Mesothelial cell of epicardium (in vitro differentiated cells): Measurements from ENCODE around the gene ZMIZ2. TPM values are rescaled to one million over a fixed set of nuclear protein-coding genes. Genes with fewer than 3 reads are reported as not detected.

ENCODE experiments used
- DNase-seq, 2 experiments: peaks; one replicate each; pipeline ENCODE4 v3.0.0; 2021; ENCODE audit warnings: low spot score in 2 of 2; ENCODE audit not compliant: unreplicated experiment in 2 of 2
- H3K27ac Mint-ChIP-seq: 2 replicates; pipeline ENCODE4 v1.8.0; 2021; ENCODE audit warnings: mixed read lengths
- H3K27me3 Mint-ChIP-seq: 2 replicates; pipeline ENCODE4 v1.8.0; 2021; ENCODE audit warnings: low read depth, mixed read lengths
- H3K36me3 Mint-ChIP-seq: 2 replicates; pipeline ENCODE4 v1.8.0; 2021; ENCODE audit warnings: mixed read lengths
- H3K4me1 Mint-ChIP-seq: 2 replicates; pipeline ENCODE4 v1.8.0; 2021; ENCODE audit warnings: mixed read lengths
- H3K4me3 Mint-ChIP-seq: 2 replicates; pipeline ENCODE4 v1.8.0; 2021; ENCODE audit warnings: mild to moderate bottlenecking, moderate library complexity, mixed read lengths
- H3K9me3 Mint-ChIP-seq: 2 replicates; pipeline ENCODE4 v1.8.0; 2021; ENCODE audit warnings: mixed read lengths
- total RNA-seq: library from RNA; stranded (reverse); gene quantifications from 3 replicates; pipeline ENCODE4 v1.2.1, GENCODE V29; 2021
- TF ChIP-seq, protein P1 (sequence below): fragments of 200-600 bp; sonication (generic); IDR thresholded peaks from one replicate; pipeline ENCODE4 v1.5.0; 2021; ENCODE audit warnings: antibody characterized with exemption; ENCODE audit not compliant: unreplicated experiment

ZMIZ2 gene
- total RNA-seq, 1 donor from 2014 or later, result 164 TPM

DNA sequence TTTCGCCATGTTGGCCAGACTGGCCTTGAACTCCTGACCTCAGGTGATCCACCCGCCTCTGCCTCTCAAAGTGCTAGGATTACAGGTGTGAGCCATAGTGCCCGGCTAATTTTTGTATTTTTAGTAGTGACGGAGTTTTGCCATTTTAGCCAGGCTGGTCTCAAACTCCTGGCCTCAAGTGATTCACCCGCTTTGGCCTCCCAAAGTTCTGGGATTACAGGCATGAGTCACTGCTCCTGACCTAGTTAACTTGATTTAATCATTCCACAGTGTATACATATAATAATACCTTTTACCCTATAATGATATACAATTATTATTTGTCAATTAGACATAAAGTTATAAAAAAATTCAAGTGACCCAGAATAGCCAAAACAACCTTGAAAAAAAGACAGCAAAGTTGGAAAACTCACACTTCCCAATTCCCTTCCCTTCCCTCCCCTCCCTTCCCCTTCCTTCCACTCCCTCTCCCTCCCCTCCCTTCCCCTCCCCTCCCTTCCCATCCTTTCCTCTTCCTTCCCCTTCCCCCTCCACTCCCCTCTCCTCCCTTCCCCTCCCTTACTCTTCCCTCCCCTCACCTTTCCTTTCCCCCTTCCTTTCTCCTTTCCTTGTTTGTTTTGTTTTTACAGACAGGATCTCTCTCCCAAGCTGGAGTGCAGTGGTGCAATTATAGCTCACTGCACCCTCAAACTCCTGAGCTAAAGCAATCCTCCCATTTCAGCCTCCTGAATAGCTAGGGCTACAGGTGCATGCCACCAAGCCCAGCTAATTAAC, 14.8 kb upstream of the ZMIZ2 start:
- H3K9me3 Mint-ChIP-seq, result no peaks in the 10 kb centered on the region
- H3K4me3 Mint-ChIP-seq, result no peak overlapping the region
- H3K27ac Mint-ChIP-seq, result no peak overlapping the region
- H3K36me3 Mint-ChIP-seq, result no peaks in the 10 kb centered on the region
- H3K4me1 Mint-ChIP-seq, result no peaks in the 10 kb centered on the region
- no peaks in the 10 kb centered on the region for H3K27me3 Mint-ChIP-seq
- no peak for DNase-seq
- TF ChIP-seq, protein P1, sequence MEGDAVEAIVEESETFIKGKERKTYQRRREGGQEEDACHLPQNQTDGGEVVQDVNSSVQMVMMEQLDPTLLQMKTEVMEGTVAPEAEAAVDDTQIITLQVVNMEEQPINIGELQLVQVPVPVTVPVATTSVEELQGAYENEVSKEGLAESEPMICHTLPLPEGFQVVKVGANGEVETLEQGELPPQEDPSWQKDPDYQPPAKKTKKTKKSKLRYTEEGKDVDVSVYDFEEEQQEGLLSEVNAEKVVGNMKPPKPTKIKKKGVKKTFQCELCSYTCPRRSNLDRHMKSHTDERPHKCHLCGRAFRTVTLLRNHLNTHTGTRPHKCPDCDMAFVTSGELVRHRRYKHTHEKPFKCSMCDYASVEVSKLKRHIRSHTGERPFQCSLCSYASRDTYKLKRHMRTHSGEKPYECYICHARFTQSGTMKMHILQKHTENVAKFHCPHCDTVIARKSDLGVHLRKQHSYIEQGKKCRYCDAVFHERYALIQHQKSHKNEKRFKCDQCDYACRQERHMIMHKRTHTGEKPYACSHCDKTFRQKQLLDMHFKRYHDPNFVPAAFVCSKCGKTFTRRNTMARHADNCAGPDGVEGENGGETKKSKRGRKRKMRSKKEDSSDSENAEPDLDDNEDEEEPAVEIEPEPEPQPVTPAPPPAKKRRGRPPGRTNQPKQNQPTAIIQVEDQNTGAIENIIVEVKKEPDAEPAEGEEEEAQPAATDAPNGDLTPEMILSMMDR, result no peak

- DNase-seq, result no peak
- Mint-ChIP-seq H3K4me1 (no peaks in the 10 kb centered on the region), H3K27ac (no peak overlapping the region), H3K36me3 (no peaks in the 10 kb centered on the region), H3K27me3 (no peaks in the 10 kb centered on the region), H3K9me3 (no peaks in the 10 kb centered on the region), H3K4me3 (no peak overlapping the region)
- TF ChIP-seq, protein P1, result no peak
Measured at GRCh38 chr7:44735403-44736165, 13.1 kb upstream of the ZMIZ2 start.

- Mint-ChIP-seq H3K36me3 (no peaks in the 10 kb centered on the region), H3K4me1 (no peaks in the 10 kb centered on the region), H3K4me3 (no peak overlapping the region), H3K9me3 (no peaks in the 10 kb centered on the region), H3K27me3 (no peaks in the 10 kb centered on the region), H3K27ac (no peak overlapping the region)
- DNase-seq, result no peak
- TF ChIP-seq, protein P1, result no peak
Measured at GRCh38 chr7:44736896-44737295, 11.8 kb upstream of the ZMIZ2 start.

DNA sequence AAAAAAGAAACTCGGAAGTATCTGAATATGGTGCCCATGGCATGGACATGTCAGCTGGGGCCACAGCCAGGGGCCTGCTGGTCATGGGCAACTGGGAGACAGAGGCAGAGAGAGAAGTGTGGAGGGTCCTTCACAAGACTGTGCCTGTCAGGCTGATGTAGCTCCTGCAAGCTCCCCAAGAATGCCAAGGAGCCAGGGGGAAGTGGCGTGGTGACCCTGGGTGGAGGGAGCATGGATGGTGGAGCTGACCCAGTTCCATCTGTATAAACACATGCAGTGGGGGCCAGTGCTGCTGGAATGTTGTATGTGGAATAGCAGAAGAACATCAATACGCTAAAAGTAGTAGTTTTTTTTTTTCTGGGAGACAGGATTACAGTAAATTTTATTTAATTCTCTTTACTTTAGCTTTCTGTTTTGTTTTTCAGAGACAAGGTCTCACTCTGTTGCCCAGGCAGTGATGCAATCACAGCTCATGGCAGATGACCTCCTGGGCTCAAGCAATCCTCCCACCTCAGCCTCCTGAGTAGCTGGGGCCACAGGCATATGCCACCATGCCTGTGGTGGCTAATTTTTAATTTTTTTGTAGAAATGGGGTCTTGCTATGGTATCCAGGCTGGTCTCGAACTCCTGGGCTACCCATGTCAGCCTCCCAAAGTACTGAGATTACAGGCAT, 10.5 kb upstream of the ZMIZ2 start:
- H3K4me1 Mint-ChIP-seq, result no peaks in the 10 kb centered on the region
- H3K9me3 Mint-ChIP-seq, result no peaks in the 10 kb centered on the region
- no peaks in the 10 kb centered on the region for H3K27me3 Mint-ChIP-seq
- no peak overlapping the region for H3K27ac Mint-ChIP-seq
- no peaks in the 10 kb centered on the region for H3K36me3 Mint-ChIP-seq
- no peak for DNase-seq
- no peak overlapping the region for H3K4me3 Mint-ChIP-seq
- TF ChIP-seq, protein P1, result no peak

GRCh38 chr7:44738876-44739665, 9.6 kb upstream of the ZMIZ2 start:
- H3K9me3 Mint-ChIP-seq, result no peaks in the 10 kb centered on the region
- no peak for DNase-seq
- H3K4me1 Mint-ChIP-seq, result peaks cover 5% of the 10 kb centered on the region
- TF ChIP-seq, protein P1, result no peak
- H3K27me3 Mint-ChIP-seq, result no peaks in the 10 kb centered on the region
- H3K27ac Mint-ChIP-seq, result no peak overlapping the region
- H3K4me3 Mint-ChIP-seq, result no peak overlapping the region
- H3K36me3 Mint-ChIP-seq, result no peaks in the 10 kb centered on the region
